Smooth muscle cell (in vitro differentiated cells): Measurements from ENCODE around the gene SH3TC1. TPM values are rescaled to one million over a fixed set of nuclear protein-coding genes. Genes with fewer than 3 reads are reported as not detected.

Source experiments
- DNase-seq: peaks from one replicate; lab custom pipeline; 2025; ENCODE audit not compliant: unreplicated experiment; lab: John Stamatoyannopoulos, UW
- H2AFZ ChIP-seq: fragments of 200-600 bp; sonication (generic); 2 replicates; pipeline ENCODE4 v1.6.0; 2016; ENCODE audit warnings: antibody characterized with exemption, low read depth, mild to moderate bottlenecking
- H3F3A ChIP-seq: fragments of 200-600 bp; sonication (generic); 2 replicates; pipeline ENCODE4 v1.6.0; 2017; ENCODE audit warnings: antibody characterized with exemption, low read depth
- H3K27ac ChIP-seq: fragments of 200-600 bp; sonication (generic); 2 replicates; pipeline ENCODE4 v1.5.1; 2016; ENCODE audit warnings: low read depth, mild to moderate bottlenecking
- H3K27me3 ChIP-seq: fragments of 200-600 bp; sonication (generic); 2 replicates; pipeline ENCODE4 v1.6.1; 2016; ENCODE audit warnings: low read depth, mild to moderate bottlenecking
- H3K36me3 ChIP-seq: fragments of 200-600 bp; sonication (generic); 2 replicates; pipeline ENCODE4 v1.5.1; 2016; ENCODE audit warnings: low read depth
- H3K4me1 ChIP-seq: fragments of 200-600 bp; sonication (generic); 2 replicates; pipeline ENCODE4 v1.5.1; 2016; ENCODE audit warnings: low read depth
- H3K4me2 ChIP-seq: fragments of 200-600 bp; sonication (generic); 2 replicates; pipeline ENCODE4 v1.6.0; 2016; ENCODE audit warnings: mild to moderate bottlenecking
- H3K4me3 ChIP-seq: fragments of 200-600 bp; sonication (generic); 2 replicates; pipeline ENCODE4 v1.5.1; 2016; ENCODE audit warnings: mild to moderate bottlenecking
- H3K79me2 ChIP-seq: fragments of 200-600 bp; sonication (generic); 2 replicates; pipeline ENCODE4 v1.6.0; 2016; ENCODE audit warnings: low read depth, mild to moderate bottlenecking
- H3K9ac ChIP-seq: fragments of 200-600 bp; sonication (generic); 2 replicates; pipeline ENCODE4 v1.6.0; 2016; ENCODE audit warnings: low read depth
- H3K9me3 ChIP-seq: fragments of 200-600 bp; sonication (generic); replicated peaks from 2 replicates; pipeline ENCODE4 v1.5.1; 2016; ENCODE audit warnings: low read depth
- H4K20me1 ChIP-seq: fragments of 200-600 bp; sonication (generic); 2 replicates; pipeline ENCODE4 v1.6.0; 2016; ENCODE audit warnings: low read depth
- CTCF ChIP-seq: fragments of 200-600 bp; sonication (generic); IDR thresholded peaks from 2 replicates; pipeline ENCODE4 v1.5.1; 2017; ENCODE audit warnings: borderline replicate concordance, mild to moderate bottlenecking, antibody characterized with exemption; ENCODE audit not compliant: insufficient read depth, poor library complexity, severe bottlenecking
- WGBS: methylation state at CpG from one replicate; pipeline ENCODE4 v1.1.7; 2016; ENCODE audit warnings: low lambda C conversion rate; 5-methylcytosine and 5-hydroxymethylcytosine counted together
- polyA plus RNA-seq: library from polyadenylated mRNA; unstranded; fragments of >200 nt; fragmentation: Nextera tagmentation; extraction: Ambion mirVana; gene quantifications from 2 replicates; pipeline ENCODE4 v1.2.1, GENCODE V29; 2016
- total RNA-seq: library from RNA; depleted of rRNA; stranded (reverse); fragments of >200 nt; gene quantifications from 2 replicates; pipeline ENCODE4 v1.2.3, GENCODE V29; 2014

Gene SH3TC1
- total and polyA plus RNA-seq, 2 experiments from 2014 or later, result 7.8 to 17.7 TPM

GRCh38 chr4:8195431-8195830, 3.7 kb upstream of the SH3TC1 start:
- Histone ChIP-seq H3F3A (no peaks in the 10 kb centered on the region), H3K27ac (no peak overlapping the region), H3K36me3 (no peaks in the 10 kb centered on the region), H4K20me1 (no peaks in the 10 kb centered on the region), H3K9me3 (no peaks in the 10 kb centered on the region), H3K9ac (no peak overlapping the region), H3K4me1 (peaks cover 7% of the 10 kb centered on the region), H2AFZ (no peak overlapping the region), H3K4me2 (no peak overlapping the region), H3K27me3 (no peaks in the 10 kb centered on the region), H3K79me2 (peaks cover 10% of the 10 kb centered on the region), H3K4me3 (no peak overlapping the region)
- no peak for TF ChIP-seq CTCF
- DNase-seq, result no peak
- 93% methylated on average over 7 of the region's 7 CpGs for WGBS

GRCh38 chr4:8195841-8196458, 3.1 kb upstream of the SH3TC1 start:
- no peak overlapping the region for H3K27ac ChIP-seq
- 88% methylated on average over 20 of the region's 20 CpGs for WGBS

GRCh38 chr4:8197521-8197920, 1.6 kb upstream of the SH3TC1 start:
- H3K4me3 ChIP-seq, result no peak overlapping the region
- H3K27me3 ChIP-seq, result no peaks in the 10 kb centered on the region
- H3K4me2 ChIP-seq, result no peak overlapping the region
- DNase-seq, result no peak
- no peak overlapping the region for H3K9ac ChIP-seq
- no peak overlapping the region for H2AFZ ChIP-seq
- no peaks in the 10 kb centered on the region for H3F3A ChIP-seq
- TF ChIP-seq CTCF, result no peak
- peaks cover 14% of the 10 kb centered on the region for H3K4me1 ChIP-seq
- peaks cover 17% of the 10 kb centered on the region for H3K79me2 ChIP-seq
- H3K9me3 ChIP-seq, result no peaks in the 10 kb centered on the region
- H4K20me1 ChIP-seq, result no peaks in the 10 kb centered on the region
- WGBS, result 87% methylated on average over 13 of the region's 13 CpGs
- H3K36me3 ChIP-seq, result no peaks in the 10 kb centered on the region
- no peak overlapping the region for H3K27ac ChIP-seq

More at GRCh38 chr4:8195841-8196458, 3.1 kb upstream of the SH3TC1 start:
- H3K79me2 ChIP-seq, result peaks cover 15% of the 10 kb centered on the region
- no peak overlapping the region for H2AFZ ChIP-seq
- no peaks in the 10 kb centered on the region for H4K20me1 ChIP-seq
- H3K27me3 ChIP-seq, result no peaks in the 10 kb centered on the region
- no peaks in the 10 kb centered on the region for H3F3A ChIP-seq
- no peak overlapping the region for H3K4me2 ChIP-seq
- H3K4me3 ChIP-seq, result no peak overlapping the region
- no peak for TF ChIP-seq CTCF
- no peak for DNase-seq
- H3K9me3 ChIP-seq, result no peaks in the 10 kb centered on the region
- H3K9ac ChIP-seq, result no peak overlapping the region
- peaks cover 11% of the 10 kb centered on the region for H3K4me1 ChIP-seq
- no peaks in the 10 kb centered on the region for H3K36me3 ChIP-seq
